ENCODE data around the gene CERT1. TPM values are rescaled to one million over a fixed set of nuclear protein-coding genes. Genes with fewer than 3 reads are reported as not detected.

Gene CERT1
- total RNA-seq, 4 donors from 2014 or later: 36.1 to 42.3 (median 39.0) TPM

GRCh38 chr5:75532190-75532589 is 20.8 kb upstream of the CERT1 start:
- DNase-seq (ENCODE audit: low spot score in 2 of 2): no peak
- Histone ChIP-seq H3K4me3 (no peak overlapping the region), H3K4me1 (peaks cover 0 to 12% (median 2%) of the 10 kb centered on the region in 4 donors), H3K27ac (no peak overlapping the region), H3K9me3 (peaks cover 0 to 26% (median 5%) of the 10 kb centered on the region in 4 donors), H3K36me3 (peaks cover 0 to 34% (median 0%) of the 10 kb centered on the region in 3 donors), H3K27me3 (no peaks in the 10 kb centered on the region)
- WGBS, 2 donors: 95 to 100% methylated on average over 2 of the region's 2 CpGs
- no peak for TF ChIP-seq CTCF (IDR thresholded peaks at IDR 0.05)
- TF ChIP-seq POLR2A (IDR thresholded peaks at IDR 0.05): no peak
- TF ChIP-seq EP300 (IDR thresholded peaks at IDR 0.05): no peak

GRCh38 chr5:75529185-75529584 is 17.8 kb upstream of the CERT1 start:
- no peak overlapping the region for H3K4me3 ChIP-seq
- H3K4me1 ChIP-seq: peaks cover 0 to 24% (median 4%) of the 10 kb centered on the region in 4 donors
- DNase-seq (ENCODE audit: low spot score in 2 of 2): no peak
- TF ChIP-seq CTCF (IDR thresholded peaks at IDR 0.05) (no peak), POLR2A (IDR thresholded peaks at IDR 0.05) (no peak), EP300 (IDR thresholded peaks at IDR 0.05) (no peak)
- H3K9me3 ChIP-seq: peaks cover 0 to 11% (median 3%) of the 10 kb centered on the region in 4 donors
- H3K36me3 ChIP-seq: peaks cover 0 to 14% (median 0%) of the 10 kb centered on the region in 3 donors
- H3K27ac ChIP-seq: no peak overlapping the region
- H3K27me3 ChIP-seq: no peaks in the 10 kb centered on the region

GRCh38 chr5:75526070-75526469 is 14.6 kb upstream of the CERT1 start:
- TF ChIP-seq CTCF (IDR thresholded peaks at IDR 0.05): no peak
- no peak for TF ChIP-seq POLR2A (IDR thresholded peaks at IDR 0.05)
- TF ChIP-seq EP300 (IDR thresholded peaks at IDR 0.05): no peak
- no peak overlapping the region for H3K27ac ChIP-seq
- WGBS, 2 donors: 80 to 85% methylated on average over 2 of the region's 2 CpGs
- no peaks in the 10 kb centered on the region for H3K27me3 ChIP-seq
- no peak overlapping the region for H3K4me3 ChIP-seq
- no peak for DNase-seq (ENCODE audit: low spot score in 2 of 2)
- peaks cover 0 to 12% (median 0%) of the 10 kb centered on the region in 3 donors for H3K36me3 ChIP-seq
- H3K4me1 ChIP-seq: peaks cover 0 to 24% (median 4%) of the 10 kb centered on the region in 4 donors
- peaks cover 0 to 11% (median 4%) of the 10 kb centered on the region in 4 donors for H3K9me3 ChIP-seq

GRCh38 chr5:75525344-75525743 is 13.9 kb upstream of the CERT1 start:
- Histone ChIP-seq H3K27me3 (no peaks in the 10 kb centered on the region), H3K4me3 (no peak overlapping the region), H3K27ac (no peak overlapping the region), H3K36me3 (peaks cover 0 to 19% (median 0%) of the 10 kb centered on the region in 3 donors), H3K9me3 (peaks cover 0 to 18% (median 8%) of the 10 kb centered on the region in 4 donors), H3K4me1 (peaks cover 0 to 24% (median 4%) of the 10 kb centered on the region in 4 donors)
- 74 to 93% methylated on average over 1 of the region's 1 CpG for WGBS, 2 donors
- TF ChIP-seq CTCF (IDR thresholded peaks at IDR 0.05): no peak
- TF ChIP-seq EP300 (IDR thresholded peaks at IDR 0.05): no peak
- no peak for TF ChIP-seq POLR2A (IDR thresholded peaks at IDR 0.05)
- DNase-seq (ENCODE audit: low spot score in 2 of 2): no peak

- TF ChIP-seq POLR2A (IDR thresholded peaks at IDR 0.05) (no peak), EP300 (IDR thresholded peaks at IDR 0.05) (no peak), CTCF (IDR thresholded peaks at IDR 0.05) (no peak)
- H3K36me3 ChIP-seq: peaks cover 0 to 25% (median 0%) of the 10 kb centered on the region in 3 donors
- DNase-seq (ENCODE audit: low spot score in 2 of 2): no peak
- H3K4me3 ChIP-seq: no peak overlapping the region
- peaks cover 0 to 23% (median 10%) of the 10 kb centered on the region in 4 donors for H3K9me3 ChIP-seq
- no peaks in the 10 kb centered on the region for H3K27me3 ChIP-seq
- no peak overlapping the region for H3K27ac ChIP-seq
- H3K4me1 ChIP-seq: peaks cover 0 to 24% (median 4%) of the 10 kb centered on the region in 4 donors
- WGBS, 2 donors: 45% methylated on average over 1 of the region's 1 CpG
Observed at GRCh38 chr5:75524591-75524990, 13.2 kb upstream of the CERT1 start.

Data from tibial nerve (tissue), 4 donors.